ENCODE data around the gene SACS. TPM values are rescaled to one million over a fixed set of nuclear protein-coding genes. Genes with fewer than 3 reads are reported as not detected.

Gene SACS
- total RNA-seq, 1 experiment from 2014 or later, result 53.0 TPM

DNA sequence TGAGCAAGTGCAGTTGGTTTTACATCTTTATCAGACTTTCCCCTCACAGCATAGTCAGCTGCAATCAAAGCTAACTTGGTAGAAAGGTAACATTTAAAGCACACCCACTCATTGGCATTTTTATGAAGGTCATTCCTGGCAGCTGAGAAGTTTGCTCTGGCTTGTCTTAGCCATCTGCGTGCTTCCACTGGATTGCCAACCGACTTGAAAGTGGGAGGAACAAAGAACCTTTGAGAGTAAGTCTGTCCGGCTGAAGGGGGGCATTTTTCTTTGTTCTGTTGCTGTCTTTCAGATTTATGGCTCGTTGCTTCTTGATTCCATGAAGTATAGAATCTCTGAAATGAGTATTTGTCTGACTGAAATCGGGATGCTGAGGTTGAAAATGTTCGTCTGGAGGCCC lies 103.1 kb downstream of the SACS start:
- H3K9me3 ChIP-seq (ENCODE audit: control insufficient read depth, low read depth, low read length), result peaks cover 15% of the 10 kb centered on the region
- TF ChIP-seq, protein P1, sequence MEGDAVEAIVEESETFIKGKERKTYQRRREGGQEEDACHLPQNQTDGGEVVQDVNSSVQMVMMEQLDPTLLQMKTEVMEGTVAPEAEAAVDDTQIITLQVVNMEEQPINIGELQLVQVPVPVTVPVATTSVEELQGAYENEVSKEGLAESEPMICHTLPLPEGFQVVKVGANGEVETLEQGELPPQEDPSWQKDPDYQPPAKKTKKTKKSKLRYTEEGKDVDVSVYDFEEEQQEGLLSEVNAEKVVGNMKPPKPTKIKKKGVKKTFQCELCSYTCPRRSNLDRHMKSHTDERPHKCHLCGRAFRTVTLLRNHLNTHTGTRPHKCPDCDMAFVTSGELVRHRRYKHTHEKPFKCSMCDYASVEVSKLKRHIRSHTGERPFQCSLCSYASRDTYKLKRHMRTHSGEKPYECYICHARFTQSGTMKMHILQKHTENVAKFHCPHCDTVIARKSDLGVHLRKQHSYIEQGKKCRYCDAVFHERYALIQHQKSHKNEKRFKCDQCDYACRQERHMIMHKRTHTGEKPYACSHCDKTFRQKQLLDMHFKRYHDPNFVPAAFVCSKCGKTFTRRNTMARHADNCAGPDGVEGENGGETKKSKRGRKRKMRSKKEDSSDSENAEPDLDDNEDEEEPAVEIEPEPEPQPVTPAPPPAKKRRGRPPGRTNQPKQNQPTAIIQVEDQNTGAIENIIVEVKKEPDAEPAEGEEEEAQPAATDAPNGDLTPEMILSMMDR (conservative IDR thresholded peaks at IDR 0.05), result no peak
- H3K4me2 ChIP-seq (ENCODE audit: insufficient read depth, insufficient read length, low read length), result no peak overlapping the region
- no CpG with 5 or more reads among the region's 6 CpGs for WGBS (ENCODE audit: extremely low coverage, insufficient read length, low lambda C conversion rate)
- no peak overlapping the region for H2BK20ac ChIP-seq (ENCODE audit: low read depth, low read length, poor library complexity, severe bottlenecking)
- H3K56ac ChIP-seq (ENCODE audit: insufficient read length, low read depth, low read length), result no peak overlapping the region
- no peak overlapping the region for H2BK12ac ChIP-seq (ENCODE audit: insufficient read length, low read depth, low read length)
- no peak overlapping the region for H3K4me3 Mint-ChIP-seq
- no peaks in the 10 kb centered on the region for H3K27me3 Mint-ChIP-seq (ENCODE audit: low read depth)
- peaks cover 48 to 58% (median 51%) of the 10 kb centered on the region in 3 experiments for H3K36me3 Mint-ChIP-seq (ENCODE audit: insufficient read depth in 1 of 3, low read depth in 3 of 3)
- DNase-seq, result no peak
- no peak overlapping the region for H3K23ac ChIP-seq (ENCODE audit: insufficient read length, low read depth, low read length)
- H3K4me1 Mint-ChIP-seq, result no peaks in the 10 kb centered on the region
- H3K27ac Mint-ChIP-seq, result no peak overlapping the region
- H2BK15ac ChIP-seq (ENCODE audit: low read depth, low read length), result no peak overlapping the region
- H2BK5ac ChIP-seq (ENCODE audit: insufficient read length, low read length), result no peak overlapping the region
- H3K27me3 ChIP-seq (ENCODE audit: insufficient read depth, low read length), result no peaks in the 10 kb centered on the region
- H4K91ac ChIP-seq (ENCODE audit: insufficient read length, low read depth, low read length), result no peak overlapping the region
- H3K27ac ChIP-seq (ENCODE audit: insufficient read length, low read depth, low read length), result no peak overlapping the region
- no peaks in the 10 kb centered on the region for H3K79me1 ChIP-seq (ENCODE audit: insufficient read depth, low read depth, low read length, poor library complexity, severe bottlenecking)
- H2AFZ ChIP-seq (ENCODE audit: low read length), result no peak overlapping the region
- no peaks in the 10 kb centered on the region for H4K20me1 ChIP-seq (ENCODE audit: control insufficient read depth, insufficient read depth, insufficient read length)
- H3K79me2 ChIP-seq (ENCODE audit: insufficient read depth, low read length), result no peaks in the 10 kb centered on the region
- no peak overlapping the region for H3K4ac ChIP-seq (ENCODE audit: low read depth, low read length)
- H3K4me1 ChIP-seq (ENCODE audit: insufficient read depth, low read length), result no peaks in the 10 kb centered on the region
- H3K18ac ChIP-seq (ENCODE audit: insufficient read length, low read depth, low read length), result no peak overlapping the region
- no peaks in the 10 kb centered on the region for H3K23me2 ChIP-seq (ENCODE audit: insufficient read length, low read depth, low read length, poor library complexity, severe bottlenecking)
- no peak overlapping the region for H4K5ac ChIP-seq (ENCODE audit: insufficient read length, low read depth, low read length)
- H3T11ph ChIP-seq (ENCODE audit: low read length), result no peak overlapping the region
- no peak overlapping the region for H3K14ac ChIP-seq (ENCODE audit: insufficient read depth, low read length)
- H2BK120ac ChIP-seq (ENCODE audit: low read depth, low read length, poor library complexity, severe bottlenecking), result no peak overlapping the region
- peaks cover 38 to 45% of the 10 kb centered on the region in 2 experiments for H3K9me3 Mint-ChIP-seq
- no peak overlapping the region for H3K9ac ChIP-seq (ENCODE audit: extremely low read depth, insufficient read length, low read length)
- H4K8ac ChIP-seq (replicated peaks; ENCODE audit: insufficient read length, low read depth, low read length), result no peak overlapping the region
- H2AK5ac ChIP-seq (ENCODE audit: insufficient read length, low read length), result no peak overlapping the region
